Testis (tissue), 3 donors: ENCODE results near the gene SEC23IP. TPM values are rescaled to one million over a fixed set of nuclear protein-coding genes. Genes with fewer than 3 reads are reported as not detected.

Source experiments
- DNase-seq: peaks from one replicate; pipeline ENCODE4 v3.0.0-alpha.2; 2019
- H3K27ac ChIP-seq, 2 donors: fragments of 200-600 bp; sonication (generic); one replicate each; pipeline ENCODE4 v1.5.1; 2019
- H3K27me3 ChIP-seq: fragments of 200-600 bp; sonication (generic); one replicate; pipeline ENCODE4 v1.5.1; 2019
- H3K36me3 ChIP-seq: fragments of 200-600 bp; sonication (generic); one replicate; pipeline ENCODE4 v1.5.1; 2017; ENCODE audit warnings: low read depth; ENCODE audit errors: missing control alignments
- H3K4me1 ChIP-seq: fragments of 200-600 bp; sonication (generic); one replicate; pipeline ENCODE4 v1.5.1; 2019
- H3K4me3 ChIP-seq, 2 donors: fragments of 200-600 bp; sonication (generic); one replicate each; pipeline ENCODE4 v1.5.1; 2017 to 2019
- H3K9me3 ChIP-seq: fragments of 200-600 bp; sonication (generic); one replicate; pipeline ENCODE4 v1.5.1; 2017
- CTCF ChIP-seq, 3 experiments: fragments of 450-650 bp in 2 of 3; fragments of 200-600 bp in 1 of 3; sonication (generic) in 1 of 3; IDR thresholded peaks; one replicate each; pipeline ENCODE4 v1.5.1; 2016 to 2019; ENCODE audit warnings: antibody characterized with exemption in 3 of 3, mild to moderate bottlenecking in 2 of 3, moderate library complexity in 1 of 3
- POLR2A ChIP-seq: fragments of 450-650 bp; IDR thresholded peaks from one replicate; pipeline ENCODE4 v1.6.1; 2017; ENCODE audit warnings: antibody characterized with exemption, mild to moderate bottlenecking, moderate library complexity
- WGBS, 2 donors: methylation state at CpG; one replicate each; pipeline ENCODE4 v1.1.5; 2018; 5-methylcytosine and 5-hydroxymethylcytosine counted together
- intact Hi-C: fragments of 100-400 bp; cut with DNase I; formaldehyde crosslinking; loops from one replicate; pipeline ENCODE4 v1.15.1; 2023; ENCODE audit warnings: low total_unique reads
- polyA plus RNA-seq: library from polyadenylated mRNA; stranded (reverse); fragments of 350-450 nt; fragmentation: Illumina TruSeq; extraction: RNeasy Lipid Tissue Mini Kit (QIAGEN cat#74804); gene quantifications from one replicate; pipeline ENCODE4 v1.2.3, GENCODE V29; 2014; ENCODE audit warnings: low read depth, low replicate concordance; ENCODE audit not compliant: insufficient read depth
- total RNA-seq, 2 donors: library from RNA; depleted of rRNA; stranded (reverse); fragments of >200 nt; gene quantifications; one replicate each; pipeline ENCODE4 v1.2.3, GENCODE V29; 2016

SEC23IP gene
- total and polyA plus RNA-seq, 3 donors from 2014 or later: 42.5 to 48.9 (median 43.3) TPM

- Histone ChIP-seq H3K36me3 (no peaks in the 10 kb centered on the region), H3K4me1 (no peaks in the 10 kb centered on the region), H3K27me3 (no peaks in the 10 kb centered on the region), H3K27ac (no peak overlapping the region), H3K4me3 (no peak overlapping the region), H3K9me3 (no peaks in the 10 kb centered on the region)
- TF ChIP-seq CTCF (IDR thresholded peaks at IDR 0.05) (no peak), POLR2A (no peak)
- intact Hi-C loops: no loop called here
- DNase-seq: no peak
- WGBS, 2 donors: 84 to 95% methylated on average over 6 of the region's 6 CpGs
These were observed 40.3 kb upstream of the SEC23IP start for GRCh38 chr10:119852277-119852676.

GRCh38 chr10:119852822-119853221 lies 39.7 kb upstream of the SEC23IP start:
- 92 to 97% methylated on average over 6 of the region's 6 CpGs for WGBS, 2 donors
- no peak overlapping the region for H3K27ac ChIP-seq
- no peak overlapping the region for H3K4me3 ChIP-seq
- H3K36me3 ChIP-seq: peaks cover under 1% of the 10 kb centered on the region
- H3K9me3 ChIP-seq: no peaks in the 10 kb centered on the region
- no peaks in the 10 kb centered on the region for H3K4me1 ChIP-seq
- intact Hi-C loops: no loop called here
- DNase-seq: no peak
- no peak for TF ChIP-seq CTCF (IDR thresholded peaks at IDR 0.05)
- no peak for TF ChIP-seq POLR2A
- no peaks in the 10 kb centered on the region for H3K27me3 ChIP-seq

- no peak for DNase-seq
- H3K4me3 ChIP-seq: no peak overlapping the region
- no peaks in the 10 kb centered on the region for H3K4me1 ChIP-seq
- H3K27ac ChIP-seq: no peak overlapping the region
- 62 to 71% methylated on average over 1 of the region's 1 CpG for WGBS, 2 donors
- peaks cover 3% of the 10 kb centered on the region for H3K36me3 ChIP-seq
- intact Hi-C loops: no loop called here
- H3K9me3 ChIP-seq: no peaks in the 10 kb centered on the region
- no peak for TF ChIP-seq POLR2A
- TF ChIP-seq CTCF (IDR thresholded peaks at IDR 0.05): no peak
- H3K27me3 ChIP-seq: no peaks in the 10 kb centered on the region
These were observed 39.0 kb upstream of the SEC23IP start for GRCh38 chr10:119853574-119853973.

GRCh38 chr10:119858063-119858462 lies 34.5 kb upstream of the SEC23IP start:
- Histone ChIP-seq H3K4me3 (no peak overlapping the region), H3K9me3 (no peaks in the 10 kb centered on the region), H3K27ac (no peak overlapping the region), H3K27me3 (no peaks in the 10 kb centered on the region), H3K4me1 (no peaks in the 10 kb centered on the region), H3K36me3 (peaks cover 3% of the 10 kb centered on the region)
- 76 to 95% methylated on average over 1 of the region's 1 CpG for WGBS, 2 donors
- no peak for TF ChIP-seq CTCF (IDR thresholded peaks at IDR 0.05)
- no peak for TF ChIP-seq POLR2A
- DNase-seq: no peak
- intact Hi-C loops: no loop called here

GRCh38 chr10:119859420-119860258 lies 32.9 kb upstream of the SEC23IP start:
- no peak overlapping the region for H3K27ac ChIP-seq
- H3K4me3 ChIP-seq: no peak overlapping the region
- WGBS, 2 donors: 64 to 77% methylated on average over 1 of the region's 1 CpG
- intact Hi-C loops: no loop called here
- peaks cover 3% of the 10 kb centered on the region for H3K36me3 ChIP-seq
- no peak for DNase-seq
- H3K27me3 ChIP-seq: no peaks in the 10 kb centered on the region
- TF ChIP-seq CTCF (IDR thresholded peaks at IDR 0.05) (peak in 2 of 3 experiments; percentile 21 to 58), POLR2A (no peak)
- no peaks in the 10 kb centered on the region for H3K4me1 ChIP-seq
- H3K9me3 ChIP-seq: no peaks in the 10 kb centered on the region
